Measurements from ENCODE around the gene CST9. TPM values are rescaled to one million over a fixed set of nuclear protein-coding genes. Genes with fewer than 3 reads are reported as not detected.

CST9 gene
- total RNA-seq, 1 donor from 2014 or later: not detected

DNA sequence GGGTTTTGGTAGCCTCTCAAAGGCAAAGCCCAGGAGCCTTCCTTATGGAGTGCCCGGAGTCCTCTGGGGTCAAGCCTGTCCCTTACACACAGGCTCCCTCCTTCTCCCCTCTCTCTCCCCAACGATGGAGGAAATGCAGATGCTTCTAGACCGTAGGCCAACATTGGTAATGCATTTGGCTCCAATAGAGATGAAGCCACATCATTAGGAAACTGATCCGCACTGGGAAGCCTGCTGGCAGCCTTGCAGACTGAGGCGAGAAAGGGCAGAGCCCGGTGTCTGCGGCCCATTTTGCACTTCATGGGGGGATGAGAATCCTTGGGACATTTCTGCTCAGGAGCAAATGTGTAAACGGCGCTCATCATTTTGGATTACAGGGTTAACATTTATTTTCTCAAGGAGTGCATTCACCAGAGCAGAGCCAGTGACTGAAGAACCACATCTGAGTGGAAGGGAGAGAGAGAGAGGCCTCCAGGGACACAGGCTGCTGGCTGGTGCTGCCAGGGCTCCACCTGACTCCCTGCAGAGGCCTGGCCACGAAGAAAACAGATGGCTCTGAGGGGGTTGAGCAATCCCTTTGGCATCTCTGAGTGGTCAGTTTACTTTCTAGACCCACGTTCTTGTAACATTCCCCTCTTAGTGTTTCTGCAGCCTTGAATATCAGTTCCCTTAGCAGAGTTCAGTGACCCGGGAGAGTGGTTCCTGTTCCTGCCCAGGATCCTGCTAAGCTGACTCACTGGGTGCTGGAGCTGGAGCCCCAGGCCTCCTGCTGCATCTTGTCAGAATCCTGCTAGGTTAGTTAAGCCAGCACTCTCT, 36.4 kb upstream of the CST9 start:
- no peak for DNase-seq
- Mint-ChIP-seq H3K36me3 (ENCODE audit: unreplicated experiment) (peaks cover 5% of the 10 kb centered on the region), H3K4me3 (ENCODE audit: unreplicated experiment) (peak overlapping the region; percentile 57), H3K9me3 (ENCODE audit: unreplicated experiment) (peaks cover 4% of the 10 kb centered on the region), H3K27ac (ENCODE audit: unreplicated experiment) (peak overlapping the region; percentile 56), H3K27me3 (ENCODE audit: unreplicated experiment) (peaks cover 7% of the 10 kb centered on the region), H3K4me1 (ENCODE audit: low read depth, unreplicated experiment) (peaks cover 21% of the 10 kb centered on the region)
- TF ChIP-seq, protein P1, sequence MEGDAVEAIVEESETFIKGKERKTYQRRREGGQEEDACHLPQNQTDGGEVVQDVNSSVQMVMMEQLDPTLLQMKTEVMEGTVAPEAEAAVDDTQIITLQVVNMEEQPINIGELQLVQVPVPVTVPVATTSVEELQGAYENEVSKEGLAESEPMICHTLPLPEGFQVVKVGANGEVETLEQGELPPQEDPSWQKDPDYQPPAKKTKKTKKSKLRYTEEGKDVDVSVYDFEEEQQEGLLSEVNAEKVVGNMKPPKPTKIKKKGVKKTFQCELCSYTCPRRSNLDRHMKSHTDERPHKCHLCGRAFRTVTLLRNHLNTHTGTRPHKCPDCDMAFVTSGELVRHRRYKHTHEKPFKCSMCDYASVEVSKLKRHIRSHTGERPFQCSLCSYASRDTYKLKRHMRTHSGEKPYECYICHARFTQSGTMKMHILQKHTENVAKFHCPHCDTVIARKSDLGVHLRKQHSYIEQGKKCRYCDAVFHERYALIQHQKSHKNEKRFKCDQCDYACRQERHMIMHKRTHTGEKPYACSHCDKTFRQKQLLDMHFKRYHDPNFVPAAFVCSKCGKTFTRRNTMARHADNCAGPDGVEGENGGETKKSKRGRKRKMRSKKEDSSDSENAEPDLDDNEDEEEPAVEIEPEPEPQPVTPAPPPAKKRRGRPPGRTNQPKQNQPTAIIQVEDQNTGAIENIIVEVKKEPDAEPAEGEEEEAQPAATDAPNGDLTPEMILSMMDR (IDR thresholded peaks at IDR 0.05; ENCODE audit: partially characterized antibody, unreplicated experiment): no peak

DNA sequence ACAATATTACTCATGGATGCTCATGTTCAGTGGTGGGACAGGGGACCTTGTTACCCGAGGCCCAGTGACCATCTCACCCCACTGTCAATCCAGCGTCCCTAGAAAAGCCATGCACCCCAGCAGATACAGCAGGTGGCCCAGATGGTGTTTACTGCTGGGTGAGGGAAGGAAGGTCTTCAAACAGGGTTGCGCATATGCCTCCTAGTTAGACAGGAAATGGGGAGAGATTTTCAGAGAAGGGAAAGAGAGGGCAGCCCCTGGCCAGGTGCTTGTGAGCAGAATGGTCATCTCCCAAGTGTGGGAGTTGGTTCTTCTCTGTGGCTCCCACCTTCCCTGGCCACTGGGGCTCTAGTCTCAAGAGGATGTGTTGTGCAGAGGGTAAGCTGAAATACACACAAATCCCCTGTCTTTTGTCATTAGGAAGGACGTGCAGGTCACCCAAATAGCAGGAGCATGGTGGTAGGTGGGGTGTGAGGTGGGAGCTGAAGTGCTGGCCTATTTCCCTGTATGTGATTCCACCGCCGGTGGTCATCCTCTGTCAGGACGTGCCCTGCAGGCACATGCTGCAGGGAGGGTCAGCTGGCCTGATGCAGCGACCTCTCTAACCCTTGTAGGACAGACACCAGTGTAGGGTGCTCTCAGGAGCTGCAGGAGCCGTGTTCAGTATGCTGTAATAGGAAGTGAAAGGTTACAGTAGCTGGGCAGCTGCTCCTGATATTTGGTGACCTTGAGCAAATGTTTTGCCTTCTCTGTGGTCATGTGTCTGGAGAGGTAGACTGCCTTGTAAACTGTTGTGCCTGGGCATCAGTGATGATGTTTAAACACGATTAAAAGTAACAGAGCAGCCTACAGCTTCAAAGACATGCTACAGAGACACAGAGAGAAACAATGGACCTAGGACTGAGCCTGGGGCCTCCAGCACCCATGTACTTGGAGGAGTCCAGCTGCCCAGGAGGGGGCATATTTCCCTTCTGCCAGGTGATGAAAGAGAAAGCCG, 35.3 kb upstream of the CST9 start:
- H3K4me1 Mint-ChIP-seq (ENCODE audit: low read depth, unreplicated experiment): peaks cover 30% of the 10 kb centered on the region
- peaks cover 5% of the 10 kb centered on the region for H3K36me3 Mint-ChIP-seq (ENCODE audit: unreplicated experiment)
- H3K27me3 Mint-ChIP-seq (ENCODE audit: unreplicated experiment): peaks cover 15% of the 10 kb centered on the region
- H3K27ac Mint-ChIP-seq (ENCODE audit: unreplicated experiment): no peak overlapping the region
- TF ChIP-seq, protein P1 (IDR thresholded peaks at IDR 0.05; ENCODE audit: partially characterized antibody, unreplicated experiment): no peak
- no peak overlapping the region for H3K4me3 Mint-ChIP-seq (ENCODE audit: unreplicated experiment)
- no peak for DNase-seq
- peaks cover 6% of the 10 kb centered on the region for H3K9me3 Mint-ChIP-seq (ENCODE audit: unreplicated experiment)

DNA sequence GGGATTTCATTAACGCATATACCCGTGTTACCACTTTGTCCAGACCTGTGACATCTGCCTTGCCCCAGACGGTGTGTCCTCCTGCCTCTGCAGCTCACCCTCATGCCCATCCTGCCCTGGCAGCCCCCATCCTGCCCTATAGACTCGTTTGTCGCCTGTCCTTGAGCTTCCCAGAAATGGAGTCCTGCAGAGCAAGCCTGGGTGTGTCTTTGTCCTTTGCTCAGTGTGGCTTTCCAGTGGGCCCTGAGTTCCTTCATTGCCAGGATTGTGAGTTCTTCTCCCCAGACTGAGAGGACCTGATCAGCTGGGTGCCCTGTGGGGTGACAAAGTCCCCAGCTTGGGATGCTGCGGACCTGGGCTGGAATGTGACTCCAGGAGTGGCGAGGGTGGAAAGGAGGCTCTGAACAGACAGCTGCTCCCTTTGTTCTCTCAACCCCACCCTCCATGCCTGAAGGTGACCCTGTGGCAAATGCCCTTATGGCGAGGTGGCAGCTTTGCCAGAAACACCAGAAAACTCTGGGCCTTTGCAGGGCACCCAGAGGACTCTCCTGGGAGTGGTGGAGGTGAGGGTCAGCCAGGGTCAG, 34.4 kb upstream of the CST9 start:
- no peak overlapping the region for H3K4me3 Mint-ChIP-seq (ENCODE audit: unreplicated experiment)
- no peak overlapping the region for H3K27ac Mint-ChIP-seq (ENCODE audit: unreplicated experiment)
- no peaks in the 10 kb centered on the region for H3K36me3 Mint-ChIP-seq (ENCODE audit: unreplicated experiment)
- H3K4me1 Mint-ChIP-seq (ENCODE audit: low read depth, unreplicated experiment): peaks cover 35% of the 10 kb centered on the region
- peaks cover 13% of the 10 kb centered on the region for H3K27me3 Mint-ChIP-seq (ENCODE audit: unreplicated experiment)
- peaks cover 6% of the 10 kb centered on the region for H3K9me3 Mint-ChIP-seq (ENCODE audit: unreplicated experiment)
- TF ChIP-seq, protein P1 (IDR thresholded peaks at IDR 0.05; ENCODE audit: partially characterized antibody, unreplicated experiment): no peak
- DNase-seq: no peak

DNA sequence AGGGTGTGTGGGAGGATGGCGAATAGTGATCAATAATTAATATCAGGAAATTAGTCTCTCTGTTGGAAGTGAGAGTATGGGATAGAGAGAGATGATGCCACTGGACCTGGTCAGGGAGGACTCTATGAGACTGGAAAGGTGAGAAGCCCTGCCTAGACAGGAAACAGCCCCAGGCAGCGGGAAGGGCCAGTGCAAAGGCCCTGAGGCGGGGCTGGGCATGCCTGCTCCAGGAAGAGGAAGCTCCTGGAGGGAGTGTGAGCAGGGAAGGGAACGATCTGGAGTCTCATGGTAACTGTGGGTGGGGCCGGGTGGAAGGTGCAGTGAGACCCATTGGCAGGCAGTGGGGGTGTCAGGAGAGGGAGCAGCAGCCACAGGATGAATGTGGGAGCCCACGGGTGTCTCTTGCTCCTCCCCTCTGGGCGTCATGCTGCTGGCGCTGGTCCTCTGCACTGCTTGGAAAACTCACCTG, 33.8 kb upstream of the CST9 start:
- peaks cover 41% of the 10 kb centered on the region for H3K4me1 Mint-ChIP-seq (ENCODE audit: low read depth, unreplicated experiment)
- H3K4me3 Mint-ChIP-seq (ENCODE audit: unreplicated experiment): no peak overlapping the region
- TF ChIP-seq, protein P1 (IDR thresholded peaks at IDR 0.05; ENCODE audit: partially characterized antibody, unreplicated experiment): no peak
- peaks cover 18% of the 10 kb centered on the region for H3K27me3 Mint-ChIP-seq (ENCODE audit: unreplicated experiment)
- H3K9me3 Mint-ChIP-seq (ENCODE audit: unreplicated experiment): peaks cover 9% of the 10 kb centered on the region
- H3K27ac Mint-ChIP-seq (ENCODE audit: unreplicated experiment): peak overlapping the region; percentile 43
- no peaks in the 10 kb centered on the region for H3K36me3 Mint-ChIP-seq (ENCODE audit: unreplicated experiment)
- DNase-seq: no peak

Data from glutamatergic neuron (in vitro differentiated cells).